Glomerular visceral epithelial cell (primary cell): Measurements from ENCODE around the gene ALDH1L2.
"Not testable (repeated sequence)": the region's sequence is repeated elsewhere in the genome, so short reads cannot be mapped to it uniquely, and the experiment has no call there.

Experiments used
- DNase-seq: peaks from one replicate; pipeline ENCODE4 v3.0.0-alpha.2; 2016; ENCODE audit errors: extremely low spot score

Gene ALDH1L2

DNA sequence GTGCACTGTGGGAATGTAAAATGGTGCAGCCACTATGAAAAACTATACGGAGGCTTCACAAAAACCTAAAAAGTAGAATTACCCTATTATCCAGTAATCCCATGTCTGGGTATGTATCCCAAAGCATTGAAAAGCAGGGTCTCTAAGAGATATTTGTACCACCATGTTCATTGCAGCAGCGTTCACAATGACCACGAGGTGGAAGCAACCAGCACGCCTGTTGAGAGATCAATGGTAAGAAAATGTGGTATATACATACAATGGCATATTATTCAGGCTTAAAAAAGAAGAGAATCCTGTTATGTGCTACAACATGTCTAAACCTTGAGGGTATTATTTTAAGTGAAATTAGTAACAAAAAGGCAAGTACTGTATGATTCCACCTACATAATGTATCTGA, 99.1 kb downstream of the ALDH1L2 start:
- DNase-seq = no peak

DNA sequence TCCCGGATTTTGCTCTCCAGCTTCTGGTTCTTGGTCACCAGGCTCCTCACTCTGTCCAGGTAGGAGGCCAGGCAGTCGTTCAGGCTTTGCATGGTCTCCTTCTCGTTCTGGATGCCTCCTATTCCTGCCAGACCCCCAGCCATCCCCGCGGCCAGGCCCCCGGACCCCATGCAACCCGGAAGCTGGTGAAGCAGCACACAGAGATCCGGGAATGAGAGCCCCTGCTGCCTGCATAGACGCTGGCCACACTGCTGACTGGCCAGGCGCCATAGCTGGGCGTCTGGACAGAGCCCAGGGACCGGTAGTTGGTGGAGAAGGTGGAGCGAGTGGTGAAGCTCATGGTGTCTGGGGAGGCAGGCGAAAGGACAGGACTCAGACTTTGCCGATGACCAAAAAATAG, 106.6 kb downstream of the ALDH1L2 start:
- not testable (repeated sequence) for DNase-seq

DNA sequence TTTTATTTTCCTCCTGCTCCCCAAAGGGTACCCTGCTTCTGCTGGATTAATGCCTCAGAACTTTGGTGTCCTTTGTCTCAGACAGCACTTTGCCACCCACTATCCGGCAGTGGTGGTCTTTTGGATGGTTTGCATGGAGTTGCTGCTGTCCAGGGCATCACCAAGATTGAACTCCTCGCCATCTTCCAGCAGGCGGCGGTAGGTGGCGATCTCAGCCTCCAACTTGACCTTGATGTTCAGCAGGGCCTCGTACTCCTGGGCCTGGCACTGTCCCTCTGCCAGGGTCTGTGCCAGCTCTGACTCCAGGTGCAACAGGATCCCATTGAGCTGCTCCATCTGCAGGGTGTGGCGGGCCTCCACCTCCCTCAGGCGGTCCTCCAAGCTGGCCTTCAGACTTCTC, 107.6 kb downstream of the ALDH1L2 start:
- DNase-seq = no peak

DNA sequence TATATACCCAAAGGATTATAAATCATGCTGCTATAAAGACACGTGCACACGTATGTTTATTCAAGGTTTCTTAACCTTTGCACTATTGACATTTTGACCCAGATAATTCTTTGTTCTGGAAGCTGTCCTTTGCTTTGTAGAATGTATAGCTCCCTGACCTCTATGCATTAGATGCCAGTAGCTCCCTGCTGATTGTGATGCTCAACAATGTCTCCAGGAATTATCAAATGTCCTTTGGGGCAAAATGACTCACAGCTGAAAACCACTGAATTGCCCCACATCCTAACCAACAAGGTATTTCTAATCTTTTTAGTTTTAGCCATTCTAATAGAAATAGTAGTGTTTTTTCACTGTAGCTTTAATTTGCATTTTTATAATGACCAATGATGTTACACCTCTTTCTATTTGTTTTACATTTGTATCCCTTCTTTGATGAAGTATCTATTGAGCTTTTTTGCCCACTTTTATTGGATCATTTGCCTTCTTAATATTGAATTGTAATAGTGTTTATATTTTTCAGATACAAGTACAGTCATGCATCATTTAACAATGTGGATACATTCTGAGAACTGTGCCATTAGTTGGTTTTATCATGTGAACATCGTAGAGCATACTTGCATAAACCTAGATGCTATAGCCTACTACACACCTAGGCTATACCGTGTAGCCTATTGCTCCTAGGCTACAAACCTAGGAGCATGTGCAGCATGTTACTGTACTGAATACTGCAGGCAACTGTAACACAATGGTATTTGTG, 108.5 kb downstream of the ALDH1L2 start:
- peak; percentile 37 for DNase-seq

DNA sequence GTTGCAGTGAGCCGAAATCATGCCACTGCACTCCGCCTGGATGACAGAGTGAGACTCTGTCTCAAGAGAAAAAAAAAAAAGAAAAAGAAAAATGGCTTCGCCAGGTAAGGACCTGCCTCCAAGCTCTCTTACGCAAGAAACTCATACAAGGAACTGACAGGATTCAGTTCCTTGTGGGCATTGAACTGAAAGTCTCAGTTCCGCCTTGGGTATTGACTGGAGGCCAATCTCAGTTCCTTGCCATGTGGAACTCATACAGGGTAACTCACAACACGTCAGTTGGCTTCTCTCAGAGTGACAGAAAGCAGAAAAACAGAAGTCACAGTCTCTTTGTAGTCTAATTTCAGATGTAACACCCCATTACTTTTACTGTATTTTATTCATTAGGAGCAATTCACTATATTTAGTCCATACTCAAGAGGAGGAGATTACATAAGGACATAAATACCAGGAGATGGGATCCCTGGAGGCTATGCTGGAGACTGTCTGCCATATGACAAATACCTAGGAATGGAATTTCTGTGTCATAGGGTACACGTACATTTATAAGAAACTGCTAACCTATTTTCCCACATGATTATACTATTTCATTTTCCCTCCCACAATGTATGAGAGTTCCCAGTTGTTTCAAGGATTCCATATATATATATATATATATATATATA, 109.5 kb downstream of the ALDH1L2 start:
- DNase-seq = no peak

DNA sequence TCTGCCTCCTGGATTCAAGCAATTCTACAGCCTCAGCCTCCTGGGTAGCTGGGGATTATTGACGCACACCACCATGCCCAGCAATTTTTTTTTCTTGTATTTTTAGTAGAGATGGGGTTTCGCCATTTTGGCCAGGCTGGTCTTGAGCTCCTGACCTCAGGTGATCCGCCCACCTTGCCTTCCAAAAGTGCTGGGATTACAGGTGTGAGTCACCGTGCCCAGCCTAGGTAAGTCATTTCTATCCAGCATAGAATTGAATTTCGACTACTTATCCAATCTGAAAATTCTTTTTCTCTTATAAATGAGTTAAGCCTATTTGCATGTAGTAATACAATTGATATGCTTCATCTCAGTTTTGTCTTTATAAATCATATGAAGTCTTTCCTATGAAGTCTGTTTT, 111.0 kb downstream of the ALDH1L2 start:
- no peak for DNase-seq

DNA sequence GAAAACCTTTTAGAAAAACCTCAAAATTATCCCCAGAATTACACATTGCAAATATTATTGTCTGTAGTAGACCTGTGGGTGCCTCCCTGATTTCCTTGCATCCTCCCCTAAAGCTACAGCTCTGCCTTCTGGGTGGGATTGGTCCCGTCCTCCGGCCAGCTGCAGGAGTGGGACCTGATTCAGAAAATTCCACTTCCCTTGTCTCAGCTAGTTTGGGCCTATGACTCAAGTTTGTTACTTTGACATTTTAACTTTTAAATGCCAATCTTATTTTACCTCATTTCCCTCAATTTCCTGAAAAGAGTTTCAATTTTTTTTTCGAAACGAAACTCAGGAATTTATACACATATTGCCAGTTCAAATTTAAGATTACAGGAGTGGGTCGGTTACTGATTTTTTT, 113.0 kb downstream of the ALDH1L2 start:
- no peak for DNase-seq
